ENCODE data around the gene CDK14.

- TF ChIP-seq CTCF (IDR thresholded peaks at IDR 0.05) (no peak), POLR2A (IDR thresholded peaks at IDR 0.05) (no peak)
These were observed 31.7 kb upstream of the CDK14 start for GRCh38 chr7:90564455-90564854.

All from esophagus squamous epithelium (tissue), 4 donors.